ENCODE results near the gene ADK. TPM values are rescaled to one million over a fixed set of nuclear protein-coding genes. Genes with fewer than 3 reads are reported as not detected.

The ADK gene
- total and polyA plus RNA-seq, 2 of the 4 experiments (the other 2 are of a cell fraction): 30.6 to 40.9 TPM

- ATAC-seq (ENCODE audit: low read depth): no peak
- H4K8ac ChIP-seq (ENCODE audit: low read depth in 2 of 2, low read length in 2 of 2): no peak overlapping the region
- no peak overlapping the region for H3K4me2 ChIP-seq (ENCODE audit: low read depth, low read length)
- no peaks in the 10 kb centered on the region for H3K79me1 ChIP-seq (ENCODE audit: low read depth in 1 of 2, low read length in 2 of 2)
- CTCF ChIA-PET: no interaction called here
- no peak overlapping the region for H3K56ac ChIP-seq (ENCODE audit: extremely low read depth, insufficient read depth, low read length)
- H3K27me3 ChIP-seq (ENCODE audit: control insufficient read depth, insufficient read depth, low read length): no peaks in the 10 kb centered on the region
- H4K5ac ChIP-seq (ENCODE audit: low read depth, low read length): no peak overlapping the region
- POLR2A ChIA-PET (ENCODE audit: unreplicated experiment): no interaction called here
- no peak overlapping the region for H2AFZ ChIP-seq (replicated peaks; ENCODE audit: low read length, poor library complexity)
- no peak overlapping the region for H3K18ac ChIP-seq (ENCODE audit: low read depth, low read length)
- no peak overlapping the region for H3K27ac ChIP-seq (ENCODE audit: insufficient read depth, low read length)
- no peak overlapping the region for H2AK5ac ChIP-seq (ENCODE audit: low read depth, low read length)
- BruUV-seq (replicated peaks): no TSS peak
- no peak overlapping the region for H3K14ac ChIP-seq (replicated peaks; ENCODE audit: low read depth, low read length)
- no peak overlapping the region for H3K4me3 ChIP-seq (ENCODE audit: insufficient read depth, low read depth, low read length)
- no peaks in the 10 kb centered on the region for H3K9me1 ChIP-seq (ENCODE audit: insufficient read depth, low read length)
- H3K23ac ChIP-seq (ENCODE audit: low read depth, low read length): no peak overlapping the region
- no peak overlapping the region for H2BK15ac ChIP-seq (ENCODE audit: low read depth, low read length)
- H4K20me1 ChIP-seq (ENCODE audit: insufficient read depth, low read length): no peaks in the 10 kb centered on the region
- H2BK5ac ChIP-seq (ENCODE audit: low read depth, low read length, poor library complexity, severe bottlenecking): no peak overlapping the region
- WGBS, 2 experiments (ENCODE audit: extremely low coverage in 2 of 2, insufficient read length in 1 of 2): no CpG with 5 or more reads among the region's 1 CpG
- H3K4me1 ChIP-seq (ENCODE audit: control insufficient read depth, insufficient read depth, low read length): no peaks in the 10 kb centered on the region
- H4K91ac ChIP-seq (ENCODE audit: insufficient read depth, low read depth, low read length): no peak overlapping the region
- DNase-seq: no peak
- in situ Hi-C loops (cut with MboI; ENCODE audit: low sequenced_read_pairs): no loop called here
- dilution Hi-C loops (cut with HindIII; ENCODE audit: low sequenced_read_pairs, unreplicated experiment): no loop called here
- H3K9ac ChIP-seq (ENCODE audit: low read depth, low read length): no peak overlapping the region
- no peak overlapping the region for H3K4ac ChIP-seq (ENCODE audit: low read depth, low read length)
- H2BK120ac ChIP-seq (ENCODE audit: low read depth, low read length): no peak overlapping the region
- no peak overlapping the region for H2BK20ac ChIP-seq (ENCODE audit: low read depth, low read length)
- no peak for TF ChIP-seq FOS (IDR thresholded peaks at IDR 0.05; ENCODE audit: low read depth, low read length)
- no peak for TF ChIP-seq CEBPB (IDR thresholded peaks at IDR 0.05; ENCODE audit: low read depth, low read length)
- TF ChIP-seq RFX5 (IDR thresholded peaks at IDR 0.05; ENCODE audit: low read depth, low read length): no peak
- TF ChIP-seq MXI1 (IDR thresholded peaks at IDR 0.05; ENCODE audit: borderline replicate concordance, low read depth, low read length): no peak
- no peak for TF ChIP-seq CHD1 (IDR thresholded peaks at IDR 0.05; ENCODE audit: low read depth, low read length)
- TF ChIP-seq SMC3 (IDR thresholded peaks at IDR 0.05; ENCODE audit: low read depth, low read length): no peak
- no peak for TF ChIP-seq CTCF (conservative IDR thresholded peaks at IDR 0.05; ENCODE audit: low read depth, low read length)
- TF ChIP-seq USF2 (IDR thresholded peaks at IDR 0.05; ENCODE audit: low read depth, low read length): no peak
- no peak for TF ChIP-seq MAFK (IDR thresholded peaks at IDR 0.05; ENCODE audit: low read depth, low read length)
- no peak for TF ChIP-seq NFE2L2 (IDR thresholded peaks at IDR 0.05; ENCODE audit: low read depth, low read length)
- TF ChIP-seq RCOR1 (IDR thresholded peaks at IDR 0.05; ENCODE audit: insufficient replicate concordance, low read length): no peak
- TF ChIP-seq RAD21 (IDR thresholded peaks at IDR 0.05; ENCODE audit: low read length): no peak
- TF ChIP-seq ELK1 (IDR thresholded peaks at IDR 0.05; ENCODE audit: borderline replicate concordance, low read depth, low read length): no peak
- TF ChIP-seq POLR2A (IDR thresholded peaks at IDR 0.05; ENCODE audit: low read depth, low read length): no peak
- TF ChIP-seq BHLHE40 (IDR thresholded peaks at IDR 0.05; ENCODE audit: low read depth, low read length): no peak
- no peak for TF ChIP-seq MAZ (IDR thresholded peaks at IDR 0.05; ENCODE audit: borderline replicate concordance, low read depth, low read length)
- H2AK9ac ChIP-seq (replicated peaks; ENCODE audit: low read depth, low read length, poor library complexity): no peak overlapping the region
- peaks cover 4% of the 10 kb centered on the region; the same call in 1 of the 2 replicates for H3K9me3 ChIP-seq (ENCODE audit: control insufficient read depth, insufficient read depth, low read length)
- intact Hi-C loops (cut with micrococcal nuclease): no loop called here
- H3K36me3 ChIP-seq (ENCODE audit: control insufficient read depth, insufficient read depth, low read length): no peaks in the 10 kb centered on the region
These were observed 577.2 kb downstream of the ADK start for GRCh38 chr10:74728225-74728624.

Measured in IMR-90 (cell line).